ENCODE measurements around the gene MTUS2.

- TF ChIP-seq CTCF (IDR thresholded peaks at IDR 0.05) (no peak), POLR2A (IDR thresholded peaks at IDR 0.05) (no peak), POLR2AphosphoS5 (IDR thresholded peaks at IDR 0.05) (no peak)
Measured at GRCh38 chr13:29281932-29282495, 461.9 kb downstream of the MTUS2 start.
